Lower leg skin (tissue), 4 donors: ENCODE data around the gene KDM7A. TPM values are rescaled to one million over a fixed set of nuclear protein-coding genes. Genes with fewer than 3 reads are reported as not detected.

Experiments
- DNase-seq, 2 donors: peaks; one replicate each; pipeline ENCODE4 v3.0.0-alpha.2; 2019; ENCODE audit warnings: low spot score in 2 of 2
- H3K4me3 ChIP-seq: fragments of 200-600 bp; sonication (generic); 2 replicates; pipeline ENCODE4 v1.5.1; 2017; ENCODE audit warnings: mild to moderate bottlenecking, low read depth; ENCODE audit not compliant: poor library complexity, severe bottlenecking
- POLR2A ChIP-seq, 2 donors: fragments of 450-650 bp; IDR thresholded peaks; one replicate each; pipeline ENCODE4 v1.6.1; 2016 to 2017; ENCODE audit warnings: antibody characterized with exemption in 2 of 2, mild to moderate bottlenecking in 1 of 2, moderate library complexity in 1 of 2
- WGBS, 2 donors: methylation state at CpG; one replicate each; pipeline ENCODE4 v1.1.5; 2018; 5-methylcytosine and 5-hydroxymethylcytosine counted together
- intact Hi-C: fragments of 100-400 bp; cut with DNase I; formaldehyde crosslinking; loops from one replicate; pipeline ENCODE4 v1.15.0; 2023; ENCODE audit warnings: low total_unique reads
- total RNA-seq, 4 donors: library from RNA; depleted of rRNA; stranded (reverse); fragments of >200 nt; gene quantifications; one replicate each; pipeline ENCODE4 v1.1.0, GENCODE V29; 2016
- TF ChIP-seq, protein P1 (sequence below), 3 donors: fragments of 450-650 bp; IDR thresholded peaks; one replicate each; pipeline ENCODE4 v1.5.1; 2016; ENCODE audit warnings: antibody characterized with exemption in 3 of 3, mild to moderate bottlenecking in 3 of 3, moderate library complexity in 2 of 3

The KDM7A gene
- total RNA-seq, 4 donors from 2014 or later: 36.2 to 54.0 (median 46.7) TPM

DNA sequence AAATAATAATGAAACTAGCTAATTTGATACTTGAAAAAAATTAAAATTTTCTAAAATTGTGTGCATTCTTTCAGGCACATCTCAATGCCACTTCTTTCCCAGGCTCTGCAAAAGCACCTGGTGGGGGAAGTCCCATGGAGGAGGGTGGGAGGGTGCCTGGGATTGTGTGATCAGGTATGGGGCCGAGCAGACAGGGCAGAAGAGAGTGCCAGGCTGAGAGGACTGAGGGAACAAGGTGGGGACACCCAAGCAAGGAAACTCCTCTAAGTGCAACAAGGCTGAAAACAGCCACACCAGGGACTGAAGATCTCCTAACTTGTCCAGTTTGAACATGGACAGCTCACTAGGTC lies 127.8 kb downstream of the KDM7A start:
- TF ChIP-seq POLR2A (IDR thresholded peaks at IDR 0.05): no peak
- TF ChIP-seq, protein P1, sequence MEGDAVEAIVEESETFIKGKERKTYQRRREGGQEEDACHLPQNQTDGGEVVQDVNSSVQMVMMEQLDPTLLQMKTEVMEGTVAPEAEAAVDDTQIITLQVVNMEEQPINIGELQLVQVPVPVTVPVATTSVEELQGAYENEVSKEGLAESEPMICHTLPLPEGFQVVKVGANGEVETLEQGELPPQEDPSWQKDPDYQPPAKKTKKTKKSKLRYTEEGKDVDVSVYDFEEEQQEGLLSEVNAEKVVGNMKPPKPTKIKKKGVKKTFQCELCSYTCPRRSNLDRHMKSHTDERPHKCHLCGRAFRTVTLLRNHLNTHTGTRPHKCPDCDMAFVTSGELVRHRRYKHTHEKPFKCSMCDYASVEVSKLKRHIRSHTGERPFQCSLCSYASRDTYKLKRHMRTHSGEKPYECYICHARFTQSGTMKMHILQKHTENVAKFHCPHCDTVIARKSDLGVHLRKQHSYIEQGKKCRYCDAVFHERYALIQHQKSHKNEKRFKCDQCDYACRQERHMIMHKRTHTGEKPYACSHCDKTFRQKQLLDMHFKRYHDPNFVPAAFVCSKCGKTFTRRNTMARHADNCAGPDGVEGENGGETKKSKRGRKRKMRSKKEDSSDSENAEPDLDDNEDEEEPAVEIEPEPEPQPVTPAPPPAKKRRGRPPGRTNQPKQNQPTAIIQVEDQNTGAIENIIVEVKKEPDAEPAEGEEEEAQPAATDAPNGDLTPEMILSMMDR (IDR thresholded peaks at IDR 0.05): no peak
- DNase-seq: no peak
- WGBS, 2 donors: 66 to 82% methylated on average over 1 of the region's 1 CpG
- intact Hi-C loops: no loop called here
- no peak overlapping the region for H3K4me3 ChIP-seq

DNA sequence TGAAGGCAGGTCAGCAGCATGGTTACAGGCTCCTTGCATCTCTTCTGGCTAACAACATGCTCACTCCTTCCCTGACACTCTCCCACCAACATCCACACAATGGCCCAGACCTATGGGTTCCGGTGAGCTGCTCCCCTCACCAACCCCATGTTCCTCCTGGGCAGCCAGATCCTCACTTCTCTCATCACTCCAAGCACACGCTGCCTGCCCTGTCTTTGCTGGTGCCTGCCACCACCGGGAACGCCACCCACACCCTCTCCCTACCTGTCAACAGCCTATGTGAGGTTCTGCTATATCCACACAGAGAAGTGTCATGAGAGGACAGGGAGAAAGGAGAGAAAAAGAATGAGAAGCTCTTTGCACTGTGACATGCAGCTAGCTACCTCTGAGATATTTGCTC lies 128.6 kb downstream of the KDM7A start:
- H3K4me3 ChIP-seq: no peak overlapping the region
- intact Hi-C loops: no loop called here
- TF ChIP-seq, protein P1 (IDR thresholded peaks at IDR 0.05): no peak
- no peak for TF ChIP-seq POLR2A (IDR thresholded peaks at IDR 0.05)
- 94 to 95% methylated on average over 4 of the region's 4 CpGs for WGBS, 2 donors
- DNase-seq: no peak

DNA sequence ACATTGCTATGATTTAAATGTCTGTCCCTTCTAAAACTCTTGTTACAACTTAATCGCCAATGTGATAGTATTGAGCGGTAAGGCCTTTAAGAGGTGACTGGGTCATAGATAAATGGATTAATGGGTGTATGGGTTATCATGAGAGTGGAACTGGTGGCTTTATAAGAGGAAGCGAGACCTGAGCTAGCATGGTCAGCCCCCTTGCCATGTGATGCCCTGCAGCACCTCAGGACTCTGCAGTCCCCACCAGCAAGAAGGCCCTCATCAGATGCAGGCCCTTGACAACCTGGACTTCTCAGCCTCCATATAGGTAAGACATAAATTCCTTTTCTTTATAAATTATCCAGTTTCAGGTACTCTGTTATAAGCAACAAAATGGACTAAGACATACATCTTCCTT lies 129.6 kb downstream of the KDM7A start:
- DNase-seq: peak in 1 of 2 donors; percentile 72
- intact Hi-C loops: no loop called here
- TF ChIP-seq, protein P1 (IDR thresholded peaks at IDR 0.05): no peak
- TF ChIP-seq POLR2A (IDR thresholded peaks at IDR 0.05): no peak

DNA sequence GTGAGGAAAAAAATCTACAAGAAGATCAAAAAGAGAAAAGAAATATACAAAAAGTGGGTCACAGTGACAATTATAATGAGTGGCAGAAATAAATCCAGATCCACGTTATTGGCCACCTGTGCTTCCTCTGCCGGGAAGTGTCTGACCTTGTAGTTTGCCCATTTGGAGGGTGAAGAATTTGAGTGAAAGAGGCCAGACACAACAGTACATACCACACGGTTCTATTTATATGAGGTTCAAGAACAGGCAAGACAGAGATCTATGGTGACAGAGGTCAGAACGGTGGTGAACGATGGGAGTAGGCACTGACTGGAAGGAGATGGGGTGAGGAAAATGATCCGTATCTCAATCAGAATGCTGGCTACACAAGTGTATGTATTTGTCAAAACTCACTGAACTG lies 131.1 kb downstream of the KDM7A start:
- no peak for TF ChIP-seq POLR2A (IDR thresholded peaks at IDR 0.05)
- TF ChIP-seq, protein P1 (IDR thresholded peaks at IDR 0.05): no peak
- H3K4me3 ChIP-seq: no peak overlapping the region
- intact Hi-C loops: no loop called here
- no peak for DNase-seq
- WGBS, 2 donors: 81 to 91% methylated on average over 6 of the region's 6 CpGs

More for the DNA sequence above, 129.6 kb downstream of the KDM7A start:
- WGBS, 2 donors: 98% methylated on average over 3 of the region's 3 CpGs
- no peak overlapping the region for H3K4me3 ChIP-seq

DNA sequence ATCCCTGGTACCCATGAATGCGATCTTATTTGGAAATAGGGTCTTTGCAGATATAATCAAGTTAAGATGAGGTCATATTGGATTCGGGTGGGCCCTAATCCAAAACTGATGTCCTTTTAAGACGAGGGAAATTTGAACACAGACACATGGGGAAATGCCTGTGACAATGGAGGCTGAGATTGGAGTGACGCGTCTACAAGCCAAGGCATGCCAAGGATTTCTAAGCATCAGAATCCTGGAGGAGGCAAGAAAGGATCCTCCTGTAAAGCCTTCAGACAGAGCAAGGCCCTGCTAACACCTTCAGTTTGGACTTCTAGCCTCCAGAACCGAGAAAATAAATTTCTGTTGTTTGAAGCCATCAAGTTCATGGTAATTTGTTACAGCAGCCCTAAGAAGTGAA lies 132.5 kb downstream of the KDM7A start:
- no peak for TF ChIP-seq POLR2A (IDR thresholded peaks at IDR 0.05)
- TF ChIP-seq, protein P1 (IDR thresholded peaks at IDR 0.05): no peak
- 86 to 90% methylated on average over 6 of the region's 6 CpGs for WGBS, 2 donors
- no peak overlapping the region for H3K4me3 ChIP-seq
- intact Hi-C loops: loop anchor here (5.0 kb wide), 1 partner anchor 983 kb away; no protein-coding TSS in a partner anchor
- DNase-seq: no peak

DNA sequence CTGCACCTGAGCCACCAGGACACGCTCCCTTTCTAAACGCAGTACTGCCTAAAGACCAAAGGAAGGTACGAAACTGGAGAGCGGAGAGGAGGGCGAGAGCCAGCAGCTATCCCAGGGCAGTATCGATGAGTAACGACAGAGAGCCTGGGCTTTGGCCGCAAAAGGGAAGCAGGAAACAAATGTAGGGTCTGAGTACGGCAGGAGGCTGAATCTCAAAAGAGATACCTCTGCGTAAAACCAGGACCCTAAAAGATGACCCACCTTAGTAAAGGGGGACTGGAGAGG lies 134.5 kb downstream of the KDM7A start:
- intact Hi-C loops: loop anchor here (5.0 kb wide), 1 partner anchor 985 kb away; no protein-coding TSS in a partner anchor
- H3K4me3 ChIP-seq: no peak overlapping the region
- TF ChIP-seq POLR2A (IDR thresholded peaks at IDR 0.05): no peak
- TF ChIP-seq, protein P1 (IDR thresholded peaks at IDR 0.05): no peak
- WGBS, 2 donors: 92 to 94% methylated on average over 10 of the region's 10 CpGs
- no peak for DNase-seq
